Measurements from ENCODE around the gene ZBTB49.

- TF ChIP-seq TAF1 (IDR thresholded peaks at IDR 0.05; ENCODE audit: borderline replicate concordance, insufficient read depth, low read length) (no peak), FOXP2 (optimal IDR thresholded peaks at IDR 0.05; ENCODE audit: borderline replicate concordance, extremely low read depth, extremely low read length, insufficient read depth) (no peak)
Measured at GRCh38 chr4:4289597-4289940, 482 bp upstream of the ZBTB49 start.
